Islet precursor cell (in vitro differentiated cells): ENCODE measurements around the gene SCAPER.
"Not testable (repeated sequence)": the region's sequence is repeated elsewhere in the genome, so short reads cannot be mapped to it uniquely, and the experiment has no call there.

Experiments
- DNase-seq: peaks from one replicate; pipeline ENCODE4 v3.0.0-alpha.2; 2018

Gene SCAPER

GRCh38 chr15:76309601-76310330 lies 595.4 kb downstream of the SCAPER start:
- DNase-seq = no peak

GRCh38 chr15:76303909-76304308 lies 601.2 kb downstream of the SCAPER start:
- DNase-seq = no peak

GRCh38 chr15:76299786-76300185 lies 605.4 kb downstream of the SCAPER start:
- no peak for DNase-seq

GRCh38 chr15:76298986-76299385 lies 606.2 kb downstream of the SCAPER start:
- no peak for DNase-seq

- not testable (repeated sequence) for DNase-seq
Observed at GRCh38 chr15:76297951-76298350, 607.2 kb downstream of the SCAPER start.
